ENCODE results near the gene CACNA1D.

Gene CACNA1D

GRCh38 chr3:53665608-53666425 lies 171.4 kb downstream of the CACNA1D start:
- FAIRE-seq, result no peak
- TF ChIP-seq POLR2A (IDR thresholded peaks at IDR 0.05; ENCODE audit: low read depth, low read length) (no peak), POLR2AphosphoS5 (IDR thresholded peaks at IDR 0.05; ENCODE audit: low read depth, low read length) (no peak), SPI1 (IDR thresholded peaks at IDR 0.05; ENCODE audit: low read depth, low read length) (no peak), POU2F2 (IDR thresholded peaks at IDR 0.05; ENCODE audit: low read depth, low read length) (no peak), PAX5 (IDR thresholded peaks at IDR 0.05; ENCODE audit: insufficient read depth, low read length, severe bottlenecking) (no peak), TAF1 (IDR thresholded peaks at IDR 0.05; ENCODE audit: low read depth, low read length) (no peak)
- DNase-seq (ENCODE audit: insufficient read length, low spot score), result no peak

- FAIRE-seq, result no peak
- no peak for TF ChIP-seq POLR2A (IDR thresholded peaks at IDR 0.05; ENCODE audit: low read depth, low read length)
- no peak for TF ChIP-seq POLR2AphosphoS5 (IDR thresholded peaks at IDR 0.05; ENCODE audit: low read depth, low read length)
- TF ChIP-seq PAX5 (IDR thresholded peaks at IDR 0.05; ENCODE audit: insufficient read depth, low read length, severe bottlenecking), result no peak
- no peak for DNase-seq (ENCODE audit: insufficient read length, low spot score)
These were observed 174.5 kb downstream of the CACNA1D start for GRCh38 chr3:53668872-53669271.

- no peak for DNase-seq (ENCODE audit: insufficient read length, low spot score)
- no peak for FAIRE-seq
- no peak for TF ChIP-seq POU2F2 (IDR thresholded peaks at IDR 0.05; ENCODE audit: low read depth, low read length)
- TF ChIP-seq PAX5 (IDR thresholded peaks at IDR 0.05; ENCODE audit: insufficient read depth, low read length, severe bottlenecking), result no peak
- no peak for TF ChIP-seq SPI1 (IDR thresholded peaks at IDR 0.05; ENCODE audit: low read depth, low read length)
- TF ChIP-seq TAF1 (IDR thresholded peaks at IDR 0.05; ENCODE audit: low read depth, low read length), result no peak
- TF ChIP-seq POLR2AphosphoS5 (IDR thresholded peaks at IDR 0.05; ENCODE audit: low read depth, low read length), result no peak
- TF ChIP-seq POLR2A (IDR thresholded peaks at IDR 0.05; ENCODE audit: low read depth, low read length), result no peak
These were observed 176.3 kb downstream of the CACNA1D start for GRCh38 chr3:53670721-53671120.

- FAIRE-seq (no peak), DNase-seq (ENCODE audit: insufficient read length, low spot score) (no peak)
- no peak for TF ChIP-seq TAF1 (IDR thresholded peaks at IDR 0.05; ENCODE audit: low read depth, low read length)
- TF ChIP-seq SPI1 (IDR thresholded peaks at IDR 0.05; ENCODE audit: low read depth, low read length), result no peak
- no peak for TF ChIP-seq POU2F2 (IDR thresholded peaks at IDR 0.05; ENCODE audit: low read depth, low read length)
- no peak for TF ChIP-seq POLR2A (IDR thresholded peaks at IDR 0.05; ENCODE audit: low read depth, low read length)
- no peak for TF ChIP-seq PAX5 (IDR thresholded peaks at IDR 0.05; ENCODE audit: insufficient read depth, low read length, severe bottlenecking)
- no peak for TF ChIP-seq POLR2AphosphoS5 (IDR thresholded peaks at IDR 0.05; ENCODE audit: low read depth, low read length)
These were observed 177.0 kb downstream of the CACNA1D start for GRCh38 chr3:53671192-53671960.

GRCh38 chr3:53671961-53672299 lies 177.5 kb downstream of the CACNA1D start:
- DNase-seq (ENCODE audit: insufficient read length, low spot score), result no peak
- FAIRE-seq, result no peak

GRCh38 chr3:53672981-53673380 lies 178.6 kb downstream of the CACNA1D start:
- FAIRE-seq (no peak), DNase-seq (ENCODE audit: insufficient read length, low spot score) (no peak)
- TF ChIP-seq TAF1 (IDR thresholded peaks at IDR 0.05; ENCODE audit: low read depth, low read length) (no peak), POLR2AphosphoS5 (IDR thresholded peaks at IDR 0.05; ENCODE audit: low read depth, low read length) (no peak), POLR2A (IDR thresholded peaks at IDR 0.05; ENCODE audit: low read depth, low read length) (no peak), SPI1 (IDR thresholded peaks at IDR 0.05; ENCODE audit: low read depth, low read length) (no peak), POU2F2 (IDR thresholded peaks at IDR 0.05; ENCODE audit: low read depth, low read length) (no peak), PAX5 (IDR thresholded peaks at IDR 0.05; ENCODE audit: insufficient read depth, low read length, severe bottlenecking) (no peak)

More at GRCh38 chr3:53671961-53672299, 177.5 kb downstream of the CACNA1D start:
- TF ChIP-seq PAX5 (IDR thresholded peaks at IDR 0.05; ENCODE audit: insufficient read depth, low read length, severe bottlenecking), result no peak
- no peak for TF ChIP-seq TAF1 (IDR thresholded peaks at IDR 0.05; ENCODE audit: low read depth, low read length)
- no peak for TF ChIP-seq SPI1 (IDR thresholded peaks at IDR 0.05; ENCODE audit: low read depth, low read length)
- no peak for TF ChIP-seq POU2F2 (IDR thresholded peaks at IDR 0.05; ENCODE audit: low read depth, low read length)
- no peak for TF ChIP-seq POLR2AphosphoS5 (IDR thresholded peaks at IDR 0.05; ENCODE audit: low read depth, low read length)
- TF ChIP-seq POLR2A (IDR thresholded peaks at IDR 0.05; ENCODE audit: low read depth, low read length), result no peak

- DNase-seq (ENCODE audit: insufficient read length, low spot score) (no peak), FAIRE-seq (peak; percentile 9)
- TF ChIP-seq SPI1 (IDR thresholded peaks at IDR 0.05; ENCODE audit: low read depth, low read length) (no peak), PAX5 (IDR thresholded peaks at IDR 0.05; ENCODE audit: insufficient read depth, low read length, severe bottlenecking) (no peak), POU2F2 (IDR thresholded peaks at IDR 0.05; ENCODE audit: low read depth, low read length) (no peak), TAF1 (IDR thresholded peaks at IDR 0.05; ENCODE audit: low read depth, low read length) (no peak), POLR2A (IDR thresholded peaks at IDR 0.05; ENCODE audit: low read depth, low read length) (no peak), POLR2AphosphoS5 (IDR thresholded peaks at IDR 0.05; ENCODE audit: low read depth, low read length) (no peak)
These were observed 179.4 kb downstream of the CACNA1D start for GRCh38 chr3:53673722-53674350.

GRCh38 chr3:53674582-53674981 lies 180.2 kb downstream of the CACNA1D start:
- FAIRE-seq (no peak), DNase-seq (ENCODE audit: insufficient read length, low spot score) (no peak)
- TF ChIP-seq POU2F2 (IDR thresholded peaks at IDR 0.05; ENCODE audit: low read depth, low read length) (no peak), TAF1 (IDR thresholded peaks at IDR 0.05; ENCODE audit: low read depth, low read length) (no peak), PAX5 (IDR thresholded peaks at IDR 0.05; ENCODE audit: insufficient read depth, low read length, severe bottlenecking) (no peak), SPI1 (IDR thresholded peaks at IDR 0.05; ENCODE audit: low read depth, low read length) (no peak), POLR2AphosphoS5 (IDR thresholded peaks at IDR 0.05; ENCODE audit: low read depth, low read length) (no peak), POLR2A (IDR thresholded peaks at IDR 0.05; ENCODE audit: low read depth, low read length) (no peak)
